IMR-90 (cell line): Measurements from ENCODE around the gene TYRO3. TPM values are rescaled to one million over a fixed set of nuclear protein-coding genes. Genes with fewer than 3 reads are reported as not detected.

Experiments
- ATAC-seq: fragments of 200-7000 bp; cut with Tn5 transposase; 2 replicates; pipeline ENCODE4 v1.9.1; 2020; ENCODE audit warnings: low read depth, mild to moderate bottlenecking, moderate library complexity
- BruUV-seq: library from RNA; stranded (reverse); fragments of 400-500 nt; replicated peaks from 2 replicates; lab custom pipeline; 2021; lab: Mats Ljungman, UMichigan
- CTCF ChIA-PET: fragments of 300-600 bp; formaldehyde crosslinking; extraction: SDS; loops from one replicate; lab custom pipeline; 2021; ENCODE audit warnings: antibody characterized with exemption; lab: Yijun Ruan, JAX
- POLR2A ChIA-PET: fragments of 300-600 bp; sonication (Branson Sonifier 250); formaldehyde crosslinking; loops from one replicate; lab custom pipeline; 2022; ENCODE audit warnings: antibody characterized with exemption; ENCODE audit not compliant: unreplicated experiment; lab: Charles Lee
- DNase-seq: peaks from one replicate; pipeline ENCODE4 v3.0.0; 2013
- H2AFZ ChIP-seq: replicated peaks from 2 replicates; pipeline ENCODE3; 2013; ENCODE audit warnings: low read length, mild to moderate bottlenecking; ENCODE audit not compliant: poor library complexity
- H2AK5ac ChIP-seq: 2 replicates; pipeline ENCODE4 v1.6.1; 2013; ENCODE audit warnings: low read depth, low read length, inconsistent platforms
- H2AK9ac ChIP-seq: replicated peaks from 2 replicates; pipeline ENCODE3; 2013; ENCODE audit warnings: mild to moderate bottlenecking, low read depth, low read length, moderate library complexity; ENCODE audit not compliant: poor library complexity
- H2BK120ac ChIP-seq: 2 replicates; pipeline ENCODE4 v1.6.1; 2013; ENCODE audit warnings: low read depth, low read length, inconsistent platforms
- H2BK15ac ChIP-seq: 3 replicates; pipeline ENCODE4 v1.6.1; 2013; ENCODE audit warnings: low read depth, low read length, inconsistent platforms
- H2BK20ac ChIP-seq: 2 replicates; pipeline ENCODE4 v1.6.1; 2013; ENCODE audit warnings: low read depth, mild to moderate bottlenecking, inconsistent platforms, low read length, moderate library complexity
- H2BK5ac ChIP-seq: 2 replicates; pipeline ENCODE4 v1.6.1; 2013; ENCODE audit warnings: mild to moderate bottlenecking, low read depth, low read length, inconsistent platforms; ENCODE audit not compliant: poor library complexity, severe bottlenecking
- H3K14ac ChIP-seq: replicated peaks from 2 replicates; pipeline ENCODE4 v1.6.1; 2013; ENCODE audit warnings: low read depth, low read length, inconsistent platforms
- H3K18ac ChIP-seq: 2 replicates; pipeline ENCODE4 v1.6.1; 2013; ENCODE audit warnings: low read depth, low read length, control low read depth
- H3K23ac ChIP-seq: 2 replicates; pipeline ENCODE4 v1.6.1; 2013; ENCODE audit warnings: low read depth, low read length, inconsistent platforms
- H3K27ac ChIP-seq: 2 replicates; pipeline ENCODE4 v1.5.1; 2013; ENCODE audit warnings: mild to moderate bottlenecking, control low read depth, low read length; ENCODE audit not compliant: insufficient read depth
- H3K27me3 ChIP-seq: 2 replicates; pipeline ENCODE4 v1.6.1; 2013; ENCODE audit warnings: low read length; ENCODE audit not compliant: control insufficient read depth, insufficient read depth
- H3K36me3 ChIP-seq: 2 replicates; pipeline ENCODE4 v1.6.1; 2013; ENCODE audit warnings: low read length, mixed read lengths; ENCODE audit not compliant: control insufficient read depth, insufficient read depth
- H3K4ac ChIP-seq: 2 replicates; pipeline ENCODE4 v1.6.1; 2013; ENCODE audit warnings: low read depth, low read length, inconsistent platforms
- H3K4me1 ChIP-seq: 2 replicates; pipeline ENCODE4 v1.6.1; 2013; ENCODE audit warnings: low read length, mixed read lengths; ENCODE audit not compliant: control insufficient read depth, insufficient read depth
- H3K4me2 ChIP-seq: 2 replicates; pipeline ENCODE4 v1.6.1; 2013; ENCODE audit warnings: low read depth, mild to moderate bottlenecking, control low read depth, low read length, moderate library complexity
- H3K4me3 ChIP-seq: 2 replicates; pipeline ENCODE4 v1.5.1; 2013; ENCODE audit warnings: low read depth, mild to moderate bottlenecking, control low read depth, low read length, moderate library complexity; ENCODE audit not compliant: insufficient read depth
- H3K56ac ChIP-seq: 2 replicates; pipeline ENCODE4 v1.6.1; 2013; ENCODE audit warnings: low read length, inconsistent platforms; ENCODE audit not compliant: insufficient read depth; ENCODE audit errors: extremely low read depth
- H3K79me1 ChIP-seq, 2 experiments: 2 replicates each; pipeline ENCODE4 v1.6.1; 2013; ENCODE audit warnings: low read length in 2 of 2, inconsistent platforms in 1 of 2, low read depth in 1 of 2
- H3K9ac ChIP-seq: 2 replicates; pipeline ENCODE4 v1.6.1; 2013; ENCODE audit warnings: low read depth, low read length, control low read depth
- H3K9me1 ChIP-seq: 2 replicates; pipeline ENCODE4 v1.6.1; 2013; ENCODE audit warnings: low read length, inconsistent platforms; ENCODE audit not compliant: insufficient read depth
- H3K9me3 ChIP-seq: 2 replicates; pipeline ENCODE4 v1.6.1; 2013; ENCODE audit warnings: low read length; ENCODE audit not compliant: control insufficient read depth, insufficient read depth
- H4K20me1 ChIP-seq: 2 replicates; pipeline ENCODE4 v1.6.1; 2013; ENCODE audit warnings: low read length, inconsistent platforms; ENCODE audit not compliant: insufficient read depth
- H4K5ac ChIP-seq: 2 replicates; pipeline ENCODE4 v1.6.1; 2013; ENCODE audit warnings: mild to moderate bottlenecking, low read depth, low read length, control low read depth
- H4K8ac ChIP-seq, 2 experiments: 2 replicates each; pipeline ENCODE4 v1.6.1; 2013; ENCODE audit warnings: low read depth in 2 of 2, low read length in 2 of 2, control low read depth in 1 of 2, inconsistent platforms in 1 of 2
- H4K91ac ChIP-seq: 2 replicates; pipeline ENCODE4 v1.6.1; 2013; ENCODE audit warnings: low read depth, low read length, inconsistent platforms; ENCODE audit not compliant: insufficient read depth
- CEBPB ChIP-seq: IDR thresholded peaks from 2 replicates; pipeline ENCODE4 v1.6.1; 2012; ENCODE audit warnings: low read depth, low read length, improper control_type of control experiment
- MAFK ChIP-seq: IDR thresholded peaks from 2 replicates; pipeline ENCODE4 v1.6.1; 2012; ENCODE audit warnings: low read depth, low read length, improper control_type of control experiment
- NFE2L2 ChIP-seq: fragments of 150-350 bp; IDR thresholded peaks from 2 replicates; pipeline ENCODE4 v1.6.1; 2016; ENCODE audit warnings: low read depth, mild to moderate bottlenecking, low read length
- whole genome bisulfite sequencing, 2 experiments: methylation state at CpG; one replicate each; pipeline versions ENCODE4 v1.1.5 to v1.1.7; 2013; ENCODE audit warnings: missing lambda C conversion rate in 2 of 2; ENCODE audit not compliant: insufficient read length in 1 of 2; ENCODE audit errors: extremely low coverage in 2 of 2; 5-methylcytosine and 5-hydroxymethylcytosine counted together
- dilution Hi-C: fragments of 300-500 bp; cut with HindIII; formaldehyde crosslinking; loops from one replicate; pipeline ENCODE4 v1.14.3; 2018; ENCODE audit warnings: low sequenced_read_pairs; ENCODE audit not compliant: unreplicated experiment
- in situ Hi-C: fragments of 300-500 bp; cut with MboI; formaldehyde crosslinking; loops from 3 replicates; pipeline ENCODE4 v1.14.3; 2019; ENCODE audit warnings: low sequenced_read_pairs, inconsistent platforms, mixed read lengths
- intact Hi-C: fragments of 100-400 bp; cut with micrococcal nuclease; formaldehyde crosslinking; loops from 2 replicates; pipeline ENCODE4 v1.10.0; 2022
- polyA plus RNA-seq, 3 experiments: library from polyadenylated mRNA; depleted of rRNA; stranded (reverse); fragments of >200 nt; gene quantifications; 2 replicates each; pipeline ENCODE4 v1.2.3, GENCODE V29; 2012; ENCODE audit warnings: low replicate concordance in 1 of 3
- total RNA-seq: library from RNA; depleted of rRNA; stranded (reverse); fragments of >200 nt; gene quantifications from 2 replicates; pipeline ENCODE4 v1.2.3, GENCODE V29; 2012
- TF ChIP-seq, protein P1 (sequence below): fragments of 150-350 bp; IDR thresholded peaks from 2 replicates; pipeline ENCODE4 v1.6.1; 2016; ENCODE audit warnings: low read depth, mild to moderate bottlenecking, low read length, moderate library complexity, borderline replicate concordance
- TF ChIP-seq, protein P2 (sequence below): conservative IDR thresholded peaks from 2 replicates; pipeline ENCODE4 v1.5.1; 2012; ENCODE audit warnings: mild to moderate bottlenecking, low read depth, low read length, improper control_type of control experiment

TYRO3 gene
- total and polyA plus RNA-seq, 2 of the 4 experiments (the other 2 are of a cell fraction) = 11.5 to 18.4 TPM

DNA sequence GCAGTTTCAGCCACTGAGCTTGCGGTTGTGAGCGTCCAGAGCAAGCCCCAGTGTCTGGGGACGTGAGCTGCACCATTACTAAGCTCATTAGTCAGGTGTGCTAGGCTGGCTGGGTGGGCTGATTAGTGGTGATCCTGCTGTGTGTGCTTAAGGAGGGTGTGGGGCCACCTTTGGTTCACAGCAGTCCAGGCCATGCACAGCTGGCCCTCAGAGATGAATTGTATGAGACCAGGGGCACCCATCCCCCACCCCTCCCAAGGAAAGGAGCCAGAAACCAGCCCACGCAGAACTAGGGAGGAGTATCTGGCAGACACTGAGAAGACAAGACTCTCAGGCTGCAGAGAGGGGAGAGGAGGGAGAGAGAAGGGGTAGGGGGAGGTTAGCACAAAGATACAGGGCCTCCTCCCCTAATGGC lies 3.8 kb downstream of the TYRO3 start:
- Histone ChIP-seq H4K8ac (no peak overlapping the region), H3K36me3 (no peaks in the 10 kb centered on the region; the same call in 1 of the 2 replicates), H4K20me1 (peaks cover 11% of the 10 kb centered on the region; the same call in 1 of the 2 replicates), H2BK20ac (no peak overlapping the region), H3K14ac (no peak overlapping the region), H3K79me1 (peaks cover 8 to 23% of the 10 kb centered on the region in 2 experiments), H3K18ac (no peak overlapping the region; the same call in 1 of the 2 replicates), H3K4ac (0 out of 2 replicates have a peak overlapping the region, but pooled peaks have one; percentile 12), H3K9ac (no peak overlapping the region), H4K91ac (no peak overlapping the region), H3K9me3 (no peaks in the 10 kb centered on the region), H3K56ac (no peak overlapping the region), H2AFZ (peak overlapping the region; percentile 1), H2AK9ac (peak overlapping the region; percentile 63), H3K4me1 (peaks cover 31% of the 10 kb centered on the region), H4K5ac (no peak overlapping the region; the same call in 1 of the 2 replicates), H2BK15ac (no peak overlapping the region), H2AK5ac (no peak overlapping the region), H3K4me3 (no peak overlapping the region), H3K27me3 (no peaks in the 10 kb centered on the region), H2BK120ac (no peak overlapping the region), H3K9me1 (peaks cover 15% of the 10 kb centered on the region), H2BK5ac (no peak overlapping the region), H3K4me2 (no peak overlapping the region; the same call in 1 of the 2 replicates), H3K23ac (no peak overlapping the region), H3K27ac (no peak overlapping the region)
- BruUV-seq = no TSS peak
- in situ Hi-C loops (no loop called here), dilution Hi-C loops (no loop called here), intact Hi-C loops (no loop called here)
- ATAC-seq (no peak), DNase-seq (peak; percentile 37)
- POLR2A ChIA-PET = interaction anchor here (0.6 to 1.3 kb wide), 2 partner anchors 23 to 239 kb away, joined by 4 read pairs; no protein-coding TSS in a partner anchor
- CTCF ChIA-PET = no interaction called here
- 83% methylated on average over 3 of the region's 4 CpGs; no CpG with 5 or more reads in 1 of the 2 experiments for WGBS, 2 experiments
- TF ChIP-seq NFE2L2 = no peak
- TF ChIP-seq MAFK = no peak
- TF ChIP-seq, protein P1, sequence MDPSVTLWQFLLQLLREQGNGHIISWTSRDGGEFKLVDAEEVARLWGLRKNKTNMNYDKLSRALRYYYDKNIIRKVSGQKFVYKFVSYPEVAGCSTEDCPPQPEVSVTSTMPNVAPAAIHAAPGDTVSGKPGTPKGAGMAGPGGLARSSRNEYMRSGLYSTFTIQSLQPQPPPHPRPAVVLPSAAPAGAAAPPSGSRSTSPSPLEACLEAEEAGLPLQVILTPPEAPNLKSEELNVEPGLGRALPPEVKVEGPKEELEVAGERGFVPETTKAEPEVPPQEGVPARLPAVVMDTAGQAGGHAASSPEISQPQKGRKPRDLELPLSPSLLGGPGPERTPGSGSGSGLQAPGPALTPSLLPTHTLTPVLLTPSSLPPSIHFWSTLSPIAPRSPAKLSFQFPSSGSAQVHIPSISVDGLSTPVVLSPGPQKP = no peak
- no peak for TF ChIP-seq CEBPB
- TF ChIP-seq, protein P2, sequence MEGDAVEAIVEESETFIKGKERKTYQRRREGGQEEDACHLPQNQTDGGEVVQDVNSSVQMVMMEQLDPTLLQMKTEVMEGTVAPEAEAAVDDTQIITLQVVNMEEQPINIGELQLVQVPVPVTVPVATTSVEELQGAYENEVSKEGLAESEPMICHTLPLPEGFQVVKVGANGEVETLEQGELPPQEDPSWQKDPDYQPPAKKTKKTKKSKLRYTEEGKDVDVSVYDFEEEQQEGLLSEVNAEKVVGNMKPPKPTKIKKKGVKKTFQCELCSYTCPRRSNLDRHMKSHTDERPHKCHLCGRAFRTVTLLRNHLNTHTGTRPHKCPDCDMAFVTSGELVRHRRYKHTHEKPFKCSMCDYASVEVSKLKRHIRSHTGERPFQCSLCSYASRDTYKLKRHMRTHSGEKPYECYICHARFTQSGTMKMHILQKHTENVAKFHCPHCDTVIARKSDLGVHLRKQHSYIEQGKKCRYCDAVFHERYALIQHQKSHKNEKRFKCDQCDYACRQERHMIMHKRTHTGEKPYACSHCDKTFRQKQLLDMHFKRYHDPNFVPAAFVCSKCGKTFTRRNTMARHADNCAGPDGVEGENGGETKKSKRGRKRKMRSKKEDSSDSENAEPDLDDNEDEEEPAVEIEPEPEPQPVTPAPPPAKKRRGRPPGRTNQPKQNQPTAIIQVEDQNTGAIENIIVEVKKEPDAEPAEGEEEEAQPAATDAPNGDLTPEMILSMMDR = no peak
